HG02759 (cell line): ENCODE data around the gene CALCA.
"Not testable (repeated sequence)": the region's sequence is repeated elsewhere in the genome, so short reads cannot be mapped to it uniquely, and the experiment has no call there.

Experiments used
- ATAC-seq: cut with Tn5 transposase; IDR thresholded peaks from one replicate; pipeline ENCODE4 v1.9.1; 2021; ENCODE audit warnings: mild to moderate bottlenecking, moderate library complexity; ENCODE audit not compliant: unreplicated experiment

CALCA gene

GRCh38 chr11:14971865-14972580 is at the start of gene CALCA:
TSS of gene CALCA (minus strand) at chr11:14972351. CDS start at chr11:14971192, 1,159 bp downstream.
- no peak for ATAC-seq

- no peak for ATAC-seq
Measured at GRCh38 chr11:15016200-15016599, 44.0 kb upstream of the CALCA start.

- ATAC-seq, result no peak
Measured at GRCh38 chr11:15011776-15012345, 39.7 kb upstream of the CALCA start.

- no peak for ATAC-seq
Measured at GRCh38 chr11:15010865-15011264, 38.7 kb upstream of the CALCA start.

GRCh38 chr11:15006139-15006759 is 34.1 kb upstream of the CALCA start:
- ATAC-seq, result peak; percentile 72

GRCh38 chr11:14988133-14988532 is 16.0 kb upstream of the CALCA start:
- not testable (repeated sequence) for ATAC-seq

GRCh38 chr11:14981507-14981906 is 9.4 kb upstream of the CALCA start:
- no peak for ATAC-seq

- ATAC-seq, result no peak
Measured at GRCh38 chr11:14980854-14981253, 8.7 kb upstream of the CALCA start.

- ATAC-seq, result no peak
Measured at GRCh38 chr11:14977101-14977880, 5.1 kb upstream of the CALCA start.

GRCh38 chr11:14975252-14975587 is 3.1 kb upstream of the CALCA start:
- ATAC-seq, result no peak

- ATAC-seq, result peak; percentile 49
Measured at GRCh38 chr11:14974515-14975251, 2.5 kb upstream of the CALCA start.

- peak; percentile 57 for ATAC-seq
Measured at GRCh38 chr11:14973621-14974514, 1.7 kb upstream of the CALCA start.

GRCh38 chr11:14972581-14973495 is 687 bp upstream of the CALCA start:
- ATAC-seq, result no peak

GRCh38 chr11:14969901-14970323 is 2.2 kb downstream of the CALCA start:
- peak; percentile 61 for ATAC-seq

- no peak for ATAC-seq
Measured at GRCh38 chr11:14967581-14968243, 4.4 kb downstream of the CALCA start.

GRCh38 chr11:14956111-14956510 is 16.0 kb downstream of the CALCA start:
- no peak for ATAC-seq

- no peak for ATAC-seq
Measured at GRCh38 chr11:14954581-14954980, 17.6 kb downstream of the CALCA start.

GRCh38 chr11:14953904-14954303 is 18.2 kb downstream of the CALCA start:
- no peak for ATAC-seq
